LNCaP clone FGC (cell line): ENCODE data around the gene MIER2.

Experiments
- DNase-seq: peaks from one replicate; pipeline ENCODE4 v3.0.0-alpha.2; 2011; ENCODE audit warnings: low read depth
- H3K4me3 ChIP-seq: 2 replicates; pipeline ENCODE4 v1.5.1; 2011; ENCODE audit warnings: mild to moderate bottlenecking, low read depth, low read length, control low read depth
- CTCF ChIP-seq: IDR thresholded peaks from 2 replicates; pipeline ENCODE4 v1.5.1; 2012; ENCODE audit warnings: mild to moderate bottlenecking; ENCODE audit not compliant: control insufficient read depth, insufficient read depth; ENCODE audit errors: extremely low read depth

Gene MIER2

GRCh38 chr19:370641-371330 lies 26.2 kb upstream of the MIER2 start:
- no peak for DNase-seq
- TF ChIP-seq CTCF: no peak
- H3K4me3 ChIP-seq: no peak overlapping the region

GRCh38 chr19:369876-370275 lies 25.3 kb upstream of the MIER2 start:
- H3K4me3 ChIP-seq: no peak overlapping the region
- no peak for TF ChIP-seq CTCF
- no peak for DNase-seq

- DNase-seq: no peak
- TF ChIP-seq CTCF: no peak
- H3K4me3 ChIP-seq: no peak overlapping the region
These were observed 24.7 kb upstream of the MIER2 start for GRCh38 chr19:369256-369655.

- no peak for DNase-seq
- no peak overlapping the region for H3K4me3 ChIP-seq
- TF ChIP-seq CTCF: no peak
These were observed 24.0 kb upstream of the MIER2 start for GRCh38 chr19:368630-369024.

GRCh38 chr19:367963-368629 lies 23.5 kb upstream of the MIER2 start:
- TF ChIP-seq CTCF: no peak
- DNase-seq: no peak

GRCh38 chr19:367561-367960 lies 23.0 kb upstream of the MIER2 start:
- no peak for TF ChIP-seq CTCF
- no peak overlapping the region for H3K4me3 ChIP-seq
- no peak for DNase-seq

More at GRCh38 chr19:367963-368629, 23.5 kb upstream of the MIER2 start:
- H3K4me3 ChIP-seq: no peak overlapping the region
